Liver (tissue), 3 donors: Measurements from ENCODE around the gene ZC3H7B.

Experiments used
- FOXA1 ChIP-seq: IDR thresholded peaks from 2 replicates; pipeline ENCODE4 v1.6.1; 2016; ENCODE audit warnings: antibody characterized with exemption
- GABPA ChIP-seq, 2 donors: IDR thresholded peaks in 1 of 2; conservative IDR thresholded peaks in 1 of 2; 2 replicates each; pipeline ENCODE4 v1.6.1; 2016; ENCODE audit warnings: antibody characterized with exemption in 2 of 2, mild to moderate bottlenecking in 1 of 2, moderate library complexity in 1 of 2
- RXRA ChIP-seq, 2 donors: IDR thresholded peaks; 2 replicates each; pipeline ENCODE4 v1.6.1; 2017 to 2018; ENCODE audit warnings: antibody characterized with exemption in 2 of 2, mild to moderate bottlenecking in 1 of 2
- TAF1 ChIP-seq: conservative IDR thresholded peaks from 2 replicates; pipeline ENCODE4 v1.6.1; 2016; ENCODE audit warnings: antibody characterized with exemption, mild to moderate bottlenecking
- YY1 ChIP-seq: IDR thresholded peaks from 2 replicates; pipeline ENCODE4 v1.6.1; 2016; ENCODE audit warnings: antibody characterized with exemption, mild to moderate bottlenecking
- TF ChIP-seq, protein P1 (sequence below): fragments of 150-350 bp; IDR thresholded peaks from 2 replicates; pipeline ENCODE4 v1.5.1; 2017; ENCODE audit warnings: improper control_type of control experiment, low read depth, low read length; ENCODE audit not compliant: missing input control
- TF ChIP-seq, protein P2 (sequence below): IDR thresholded peaks from 2 replicates; pipeline ENCODE4 v1.6.1; 2016; ENCODE audit warnings: antibody characterized with exemption
- TF ChIP-seq, protein P3 (sequence below): IDR thresholded peaks from 2 replicates; pipeline ENCODE4 v1.6.1; 2016; ENCODE audit warnings: antibody characterized with exemption
- TF ChIP-seq, protein P4 (sequence below): IDR thresholded peaks from 2 replicates; pipeline ENCODE4 v1.6.1; 2016; ENCODE audit warnings: antibody characterized with exemption
- TF ChIP-seq, protein P5 (sequence below): IDR thresholded peaks from 2 replicates; pipeline ENCODE4 v1.6.1; 2016; ENCODE audit warnings: antibody characterized with exemption, mild to moderate bottlenecking
- donor health status: healthy.
- donor health status: healthy.

DNA sequence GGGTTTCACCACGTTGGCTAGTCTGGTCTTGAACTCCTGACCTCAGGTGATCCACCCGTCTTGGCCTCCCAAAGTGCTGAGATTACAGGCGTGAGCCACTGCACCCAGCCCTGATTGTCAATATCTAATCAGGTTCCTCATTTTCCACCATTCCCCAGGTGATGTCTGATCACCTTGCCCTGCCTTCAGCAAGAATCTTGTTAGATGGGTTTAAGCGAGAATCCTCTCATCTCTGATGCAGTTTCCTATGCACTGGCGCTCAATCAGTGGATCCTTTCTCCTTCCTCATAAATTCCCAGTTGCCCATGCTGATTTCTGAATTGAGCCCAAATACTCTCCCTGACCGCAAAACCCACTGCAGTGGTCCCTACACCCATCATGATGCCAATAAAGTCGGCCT lies 664 bp upstream of the ZC3H7B start:
- TF ChIP-seq, protein P1, sequence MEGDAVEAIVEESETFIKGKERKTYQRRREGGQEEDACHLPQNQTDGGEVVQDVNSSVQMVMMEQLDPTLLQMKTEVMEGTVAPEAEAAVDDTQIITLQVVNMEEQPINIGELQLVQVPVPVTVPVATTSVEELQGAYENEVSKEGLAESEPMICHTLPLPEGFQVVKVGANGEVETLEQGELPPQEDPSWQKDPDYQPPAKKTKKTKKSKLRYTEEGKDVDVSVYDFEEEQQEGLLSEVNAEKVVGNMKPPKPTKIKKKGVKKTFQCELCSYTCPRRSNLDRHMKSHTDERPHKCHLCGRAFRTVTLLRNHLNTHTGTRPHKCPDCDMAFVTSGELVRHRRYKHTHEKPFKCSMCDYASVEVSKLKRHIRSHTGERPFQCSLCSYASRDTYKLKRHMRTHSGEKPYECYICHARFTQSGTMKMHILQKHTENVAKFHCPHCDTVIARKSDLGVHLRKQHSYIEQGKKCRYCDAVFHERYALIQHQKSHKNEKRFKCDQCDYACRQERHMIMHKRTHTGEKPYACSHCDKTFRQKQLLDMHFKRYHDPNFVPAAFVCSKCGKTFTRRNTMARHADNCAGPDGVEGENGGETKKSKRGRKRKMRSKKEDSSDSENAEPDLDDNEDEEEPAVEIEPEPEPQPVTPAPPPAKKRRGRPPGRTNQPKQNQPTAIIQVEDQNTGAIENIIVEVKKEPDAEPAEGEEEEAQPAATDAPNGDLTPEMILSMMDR: no peak
- no peak for TF ChIP-seq RXRA (IDR thresholded peaks at IDR 0.05)
- no peak for TF ChIP-seq TAF1
- TF ChIP-seq, protein P2, sequence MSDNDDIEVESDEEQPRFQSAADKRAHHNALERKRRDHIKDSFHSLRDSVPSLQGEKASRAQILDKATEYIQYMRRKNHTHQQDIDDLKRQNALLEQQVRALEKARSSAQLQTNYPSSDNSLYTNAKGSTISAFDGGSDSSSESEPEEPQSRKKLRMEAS: no peak
- no peak for TF ChIP-seq YY1
- TF ChIP-seq, protein P3, sequence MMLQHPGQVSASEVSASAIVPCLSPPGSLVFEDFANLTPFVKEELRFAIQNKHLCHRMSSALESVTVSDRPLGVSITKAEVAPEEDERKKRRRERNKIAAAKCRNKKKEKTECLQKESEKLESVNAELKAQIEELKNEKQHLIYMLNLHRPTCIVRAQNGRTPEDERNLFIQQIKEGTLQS: no peak
- TF ChIP-seq, protein P4, sequence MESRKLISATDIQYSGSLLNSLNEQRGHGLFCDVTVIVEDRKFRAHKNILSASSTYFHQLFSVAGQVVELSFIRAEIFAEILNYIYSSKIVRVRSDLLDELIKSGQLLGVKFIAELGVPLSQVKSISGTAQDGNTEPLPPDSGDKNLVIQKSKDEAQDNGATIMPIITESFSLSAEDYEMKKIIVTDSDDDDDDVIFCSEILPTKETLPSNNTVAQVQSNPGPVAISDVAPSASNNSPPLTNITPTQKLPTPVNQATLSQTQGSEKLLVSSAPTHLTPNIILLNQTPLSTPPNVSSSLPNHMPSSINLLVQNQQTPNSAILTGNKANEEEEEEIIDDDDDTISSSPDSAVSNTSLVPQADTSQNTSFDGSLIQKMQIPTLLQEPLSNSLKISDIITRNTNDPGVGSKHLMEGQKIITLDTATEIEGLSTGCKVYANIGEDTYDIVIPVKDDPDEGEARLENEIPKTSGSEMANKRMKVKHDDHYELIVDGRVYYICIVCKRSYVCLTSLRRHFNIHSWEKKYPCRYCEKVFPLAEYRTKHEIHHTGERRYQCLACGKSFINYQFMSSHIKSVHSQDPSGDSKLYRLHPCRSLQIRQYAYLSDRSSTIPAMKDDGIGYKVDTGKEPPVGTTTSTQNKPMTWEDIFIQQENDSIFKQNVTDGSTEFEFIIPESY: no peak
- TF ChIP-seq GABPA (IDR thresholded peaks at IDR 0.05 in 1 of 2, conservative IDR thresholded peaks at IDR 0.05 in 1 of 2): no peak
- no peak for TF ChIP-seq FOXA1
- TF ChIP-seq, protein P5, sequence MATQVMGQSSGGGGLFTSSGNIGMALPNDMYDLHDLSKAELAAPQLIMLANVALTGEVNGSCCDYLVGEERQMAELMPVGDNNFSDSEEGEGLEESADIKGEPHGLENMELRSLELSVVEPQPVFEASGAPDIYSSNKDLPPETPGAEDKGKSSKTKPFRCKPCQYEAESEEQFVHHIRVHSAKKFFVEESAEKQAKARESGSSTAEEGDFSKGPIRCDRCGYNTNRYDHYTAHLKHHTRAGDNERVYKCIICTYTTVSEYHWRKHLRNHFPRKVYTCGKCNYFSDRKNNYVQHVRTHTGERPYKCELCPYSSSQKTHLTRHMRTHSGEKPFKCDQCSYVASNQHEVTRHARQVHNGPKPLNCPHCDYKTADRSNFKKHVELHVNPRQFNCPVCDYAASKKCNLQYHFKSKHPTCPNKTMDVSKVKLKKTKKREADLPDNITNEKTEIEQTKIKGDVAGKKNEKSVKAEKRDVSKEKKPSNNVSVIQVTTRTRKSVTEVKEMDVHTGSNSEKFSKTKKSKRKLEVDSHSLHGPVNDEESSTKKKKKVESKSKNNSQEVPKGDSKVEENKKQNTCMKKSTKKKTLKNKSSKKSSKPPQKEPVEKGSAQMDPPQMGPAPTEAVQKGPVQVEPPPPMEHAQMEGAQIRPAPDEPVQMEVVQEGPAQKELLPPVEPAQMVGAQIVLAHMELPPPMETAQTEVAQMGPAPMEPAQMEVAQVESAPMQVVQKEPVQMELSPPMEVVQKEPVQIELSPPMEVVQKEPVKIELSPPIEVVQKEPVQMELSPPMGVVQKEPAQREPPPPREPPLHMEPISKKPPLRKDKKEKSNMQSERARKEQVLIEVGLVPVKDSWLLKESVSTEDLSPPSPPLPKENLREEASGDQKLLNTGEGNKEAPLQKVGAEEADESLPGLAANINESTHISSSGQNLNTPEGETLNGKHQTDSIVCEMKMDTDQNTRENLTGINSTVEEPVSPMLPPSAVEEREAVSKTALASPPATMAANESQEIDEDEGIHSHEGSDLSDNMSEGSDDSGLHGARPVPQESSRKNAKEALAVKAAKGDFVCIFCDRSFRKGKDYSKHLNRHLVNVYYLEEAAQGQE: no peak
